SK-N-SH treated with all-trans-retinoic acid at 6 μM for 48 hours (cell line): ENCODE data around the gene ARHGEF10L.

Experiments
- ARNTL ChIP-seq: fragments of 450-650 bp; formaldehyde crosslinking; IDR thresholded peaks from 2 replicates; pipeline ENCODE4 v1.5.0; 2020; ENCODE audit warnings: low read depth, mild to moderate bottlenecking, moderate library complexity, borderline replicate concordance
- BACH2 ChIP-seq: fragments of 250-450 bp; sonication (Bioruptor Pico); IDR thresholded peaks from 2 replicates; pipeline ENCODE4 v1.9.0; 2021; ENCODE audit warnings: mild to moderate bottlenecking, borderline replicate concordance
- CREB5 ChIP-seq: fragments of 250-450 bp; sonication (Bioruptor Pico); IDR thresholded peaks from 2 replicates; pipeline ENCODE4 v1.5.1; 2020; ENCODE audit warnings: low read depth, mild to moderate bottlenecking, moderate library complexity
- ESRRG ChIP-seq: fragments of 250-450 bp; sonication (Bioruptor Pico); IDR thresholded peaks from 2 replicates; pipeline ENCODE4 v1.6.1; 2021; ENCODE audit warnings: mild to moderate bottlenecking
- GLIS3 ChIP-seq: fragments of 250-450 bp; sonication (Bioruptor Pico); IDR thresholded peaks from 2 replicates; pipeline ENCODE4 v1.5.0; 2020; ENCODE audit warnings: mild to moderate bottlenecking, moderate library complexity
- OSR1 ChIP-seq: fragments of 250-450 bp; sonication (Bioruptor Pico); IDR thresholded peaks from 2 replicates; pipeline ENCODE4 v1.8.0; 2022; ENCODE audit warnings: moderate library complexity, mild to moderate bottlenecking, inconsistent platforms
- PATZ1 ChIP-seq: fragments of 250-450 bp; sonication (Bioruptor Pico); IDR thresholded peaks from 2 replicates; pipeline ENCODE4 v1.8.0; 2020; ENCODE audit warnings: mild to moderate bottlenecking, moderate library complexity, borderline replicate concordance
- TCF4 ChIP-seq: fragments of 250-450 bp; sonication (Bioruptor Pico); IDR thresholded peaks from 2 replicates; pipeline ENCODE4 v1.8.0; 2021; ENCODE audit warnings: mild to moderate bottlenecking, moderate library complexity, borderline replicate concordance
- ZC3H10 ChIP-seq: fragments of 250-450 bp; sonication (Bioruptor Pico); IDR thresholded peaks from 2 replicates; pipeline ENCODE4 v1.5.1; 2021; ENCODE audit warnings: mild to moderate bottlenecking, moderate library complexity
- ZFP3 ChIP-seq: fragments of 250-450 bp; sonication (Bioruptor Pico); IDR thresholded peaks from 2 replicates; pipeline ENCODE4 v1.5.0; 2020; ENCODE audit warnings: mild to moderate bottlenecking, moderate library complexity
- ZFP30 ChIP-seq: fragments of 450-650 bp; formaldehyde crosslinking; IDR thresholded peaks from 2 replicates; pipeline ENCODE4 v1.5.0; 2022; ENCODE audit warnings: mild to moderate bottlenecking, moderate library complexity
- ZNF565 ChIP-seq: fragments of 450-650 bp; formaldehyde crosslinking; conservative IDR thresholded peaks from 2 replicates; pipeline ENCODE4 v1.5.0; 2020; ENCODE audit warnings: low read depth, mild to moderate bottlenecking, moderate library complexity
- ZNF70 ChIP-seq: fragments of 450-650 bp; formaldehyde crosslinking; IDR thresholded peaks from 2 replicates; pipeline ENCODE4 v1.5.0; 2020; ENCODE audit warnings: mild to moderate bottlenecking, moderate library complexity

GRCh38 chr1:17558541-17558940 is 19.0 kb downstream of the ARHGEF10L start:
- TF ChIP-seq PATZ1 (CRISPR knock-in tag) (no peak), OSR1 (CRISPR knock-in tag) (no peak), GLIS3 (CRISPR knock-in tag) (no peak), ZNF565 (CRISPR knock-in tag) (no peak), ZFP3 (CRISPR knock-in tag) (no peak), ZNF70 (no peak), TCF4 (CRISPR knock-in tag) (no peak), ZC3H10 (no peak), ZFP30 (CRISPR knock-in tag) (no peak), BACH2 (CRISPR knock-in tag) (no peak), ESRRG (CRISPR knock-in tag) (no peak), ARNTL (CRISPR knock-in tag) (no peak), CREB5 (CRISPR knock-in tag) (no peak)
